ENCODE results near the gene TMUB2.
A peak's percentile ranks its signal among the peaks of the same experiment; 100 is the strongest.

The TMUB2 gene

GRCh38 chr17:44213403-44214229 lies 26.8 kb downstream of the TMUB2 start:
- H3K36me3 ChIP-seq (ENCODE audit: control insufficient read depth, insufficient read depth, low read length): peaks cover 52% of the 10 kb centered on the region
- no peaks in the 10 kb centered on the region for H3K27me3 ChIP-seq (replicated peaks; ENCODE audit: control insufficient read depth, insufficient read depth, low read length)
- no peak overlapping the region for H3K4me3 ChIP-seq (replicated peaks; ENCODE audit: low read depth, low read length)
- no peak for TF ChIP-seq CTCF (IDR thresholded peaks at IDR 0.05; ENCODE audit: insufficient read depth, low read length, poor library complexity, severe bottlenecking)
- DNase-seq (ENCODE audit: extremely low read depth, insufficient read length): no peak

GRCh38 chr17:44214230-44214494 lies 27.4 kb downstream of the TMUB2 start:
- Histone ChIP-seq H3K4me3 (replicated peaks; ENCODE audit: low read depth, low read length) (no peak overlapping the region), H3K36me3 (ENCODE audit: control insufficient read depth, insufficient read depth, low read length) (peaks cover 49% of the 10 kb centered on the region), H3K27me3 (replicated peaks; ENCODE audit: control insufficient read depth, insufficient read depth, low read length) (no peaks in the 10 kb centered on the region)
- no peak for DNase-seq (ENCODE audit: extremely low read depth, insufficient read length)
- TF ChIP-seq CTCF (IDR thresholded peaks at IDR 0.05; ENCODE audit: insufficient read depth, low read length, poor library complexity, severe bottlenecking): no peak

GRCh38 chr17:44214896-44215295 lies 28.1 kb downstream of the TMUB2 start:
- Histone ChIP-seq H3K4me3 (replicated peaks; ENCODE audit: low read depth, low read length) (no peak overlapping the region), H3K27me3 (replicated peaks; ENCODE audit: control insufficient read depth, insufficient read depth, low read length) (no peaks in the 10 kb centered on the region), H3K36me3 (ENCODE audit: control insufficient read depth, insufficient read depth, low read length) (peaks cover 45% of the 10 kb centered on the region)
- TF ChIP-seq CTCF (IDR thresholded peaks at IDR 0.05; ENCODE audit: insufficient read depth, low read length, poor library complexity, severe bottlenecking): no peak
- no peak for DNase-seq (ENCODE audit: extremely low read depth, insufficient read length)

- DNase-seq (ENCODE audit: extremely low read depth, insufficient read length): no peak
- Histone ChIP-seq H3K36me3 (ENCODE audit: control insufficient read depth, insufficient read depth, low read length) (peaks cover 41% of the 10 kb centered on the region), H3K27me3 (replicated peaks; ENCODE audit: control insufficient read depth, insufficient read depth, low read length) (no peaks in the 10 kb centered on the region), H3K4me3 (replicated peaks; ENCODE audit: low read depth, low read length) (peak overlapping the region; percentile 92)
- no peak for TF ChIP-seq CTCF (IDR thresholded peaks at IDR 0.05; ENCODE audit: insufficient read depth, low read length, poor library complexity, severe bottlenecking)
Observed at GRCh38 chr17:44216173-44216572, 29.4 kb downstream of the TMUB2 start.

GRCh38 chr17:44216694-44217093 lies 29.9 kb downstream of the TMUB2 start:
- no peak for DNase-seq (ENCODE audit: extremely low read depth, insufficient read length)
- no peaks in the 10 kb centered on the region for H3K27me3 ChIP-seq (replicated peaks; ENCODE audit: control insufficient read depth, insufficient read depth, low read length)
- H3K36me3 ChIP-seq (ENCODE audit: control insufficient read depth, insufficient read depth, low read length): peaks cover 36% of the 10 kb centered on the region
- TF ChIP-seq CTCF (IDR thresholded peaks at IDR 0.05; ENCODE audit: insufficient read depth, low read length, poor library complexity, severe bottlenecking): no peak
- peak overlapping the region; percentile 92 for H3K4me3 ChIP-seq (replicated peaks; ENCODE audit: low read depth, low read length)

Data from GM06990 (cell line).